IMR-90 (cell line): ENCODE data around the gene SLC38A11. TPM values are rescaled to one million over a fixed set of nuclear protein-coding genes. Genes with fewer than 3 reads are reported as not detected.

Source experiments
- ATAC-seq: fragments of 200-7000 bp; cut with Tn5 transposase; 2 replicates; pipeline ENCODE4 v1.9.1; 2020; ENCODE audit warnings: low read depth, mild to moderate bottlenecking, moderate library complexity
- BruUV-seq: library from RNA; stranded (reverse); fragments of 400-500 nt; replicated peaks from 2 replicates; lab custom pipeline; 2021; lab: Mats Ljungman, UMichigan
- CTCF ChIA-PET: fragments of 300-600 bp; formaldehyde crosslinking; extraction: SDS; loops from one replicate; lab custom pipeline; 2021; ENCODE audit warnings: antibody characterized with exemption; lab: Yijun Ruan, JAX
- POLR2A ChIA-PET: fragments of 300-600 bp; sonication (Branson Sonifier 250); formaldehyde crosslinking; loops from one replicate; lab custom pipeline; 2022; ENCODE audit warnings: antibody characterized with exemption; ENCODE audit not compliant: unreplicated experiment; lab: Charles Lee
- DNase-seq: peaks from one replicate; pipeline ENCODE4 v3.0.0; 2013
- H2AFZ ChIP-seq: replicated peaks from 2 replicates; pipeline ENCODE3; 2013; ENCODE audit warnings: low read length, mild to moderate bottlenecking; ENCODE audit not compliant: poor library complexity
- H2AK5ac ChIP-seq: 2 replicates; pipeline ENCODE4 v1.6.1; 2013; ENCODE audit warnings: low read depth, low read length, inconsistent platforms
- H2AK9ac ChIP-seq: replicated peaks from 2 replicates; pipeline ENCODE3; 2013; ENCODE audit warnings: mild to moderate bottlenecking, low read depth, low read length, moderate library complexity; ENCODE audit not compliant: poor library complexity
- H2BK120ac ChIP-seq: 2 replicates; pipeline ENCODE4 v1.6.1; 2013; ENCODE audit warnings: low read depth, low read length, inconsistent platforms
- H2BK15ac ChIP-seq: 3 replicates; pipeline ENCODE4 v1.6.1; 2013; ENCODE audit warnings: low read depth, low read length, inconsistent platforms
- H2BK20ac ChIP-seq: 2 replicates; pipeline ENCODE4 v1.6.1; 2013; ENCODE audit warnings: low read depth, mild to moderate bottlenecking, inconsistent platforms, low read length, moderate library complexity
- H2BK5ac ChIP-seq: 2 replicates; pipeline ENCODE4 v1.6.1; 2013; ENCODE audit warnings: mild to moderate bottlenecking, low read depth, low read length, inconsistent platforms; ENCODE audit not compliant: poor library complexity, severe bottlenecking
- H3K14ac ChIP-seq: replicated peaks from 2 replicates; pipeline ENCODE4 v1.6.1; 2013; ENCODE audit warnings: low read depth, low read length, inconsistent platforms
- H3K18ac ChIP-seq: 2 replicates; pipeline ENCODE4 v1.6.1; 2013; ENCODE audit warnings: low read depth, low read length, control low read depth
- H3K23ac ChIP-seq: 2 replicates; pipeline ENCODE4 v1.6.1; 2013; ENCODE audit warnings: low read depth, low read length, inconsistent platforms
- H3K27ac ChIP-seq: 2 replicates; pipeline ENCODE4 v1.5.1; 2013; ENCODE audit warnings: mild to moderate bottlenecking, control low read depth, low read length; ENCODE audit not compliant: insufficient read depth
- H3K27me3 ChIP-seq: 2 replicates; pipeline ENCODE4 v1.6.1; 2013; ENCODE audit warnings: low read length; ENCODE audit not compliant: control insufficient read depth, insufficient read depth
- H3K36me3 ChIP-seq: 2 replicates; pipeline ENCODE4 v1.6.1; 2013; ENCODE audit warnings: low read length, mixed read lengths; ENCODE audit not compliant: control insufficient read depth, insufficient read depth
- H3K4ac ChIP-seq: 2 replicates; pipeline ENCODE4 v1.6.1; 2013; ENCODE audit warnings: low read depth, low read length, inconsistent platforms
- H3K4me1 ChIP-seq: 2 replicates; pipeline ENCODE4 v1.6.1; 2013; ENCODE audit warnings: low read length, mixed read lengths; ENCODE audit not compliant: control insufficient read depth, insufficient read depth
- H3K4me2 ChIP-seq: 2 replicates; pipeline ENCODE4 v1.6.1; 2013; ENCODE audit warnings: low read depth, mild to moderate bottlenecking, control low read depth, low read length, moderate library complexity
- H3K4me3 ChIP-seq: 2 replicates; pipeline ENCODE4 v1.5.1; 2013; ENCODE audit warnings: low read depth, mild to moderate bottlenecking, control low read depth, low read length, moderate library complexity; ENCODE audit not compliant: insufficient read depth
- H3K56ac ChIP-seq: 2 replicates; pipeline ENCODE4 v1.6.1; 2013; ENCODE audit warnings: low read length, inconsistent platforms; ENCODE audit not compliant: insufficient read depth; ENCODE audit errors: extremely low read depth
- H3K79me1 ChIP-seq, 2 experiments: 2 replicates each; pipeline ENCODE4 v1.6.1; 2013; ENCODE audit warnings: low read length in 2 of 2, inconsistent platforms in 1 of 2, low read depth in 1 of 2
- H3K9ac ChIP-seq: 2 replicates; pipeline ENCODE4 v1.6.1; 2013; ENCODE audit warnings: low read depth, low read length, control low read depth
- H3K9me1 ChIP-seq: 2 replicates; pipeline ENCODE4 v1.6.1; 2013; ENCODE audit warnings: low read length, inconsistent platforms; ENCODE audit not compliant: insufficient read depth
- H3K9me3 ChIP-seq: 2 replicates; pipeline ENCODE4 v1.6.1; 2013; ENCODE audit warnings: low read length; ENCODE audit not compliant: control insufficient read depth, insufficient read depth
- H4K20me1 ChIP-seq: 2 replicates; pipeline ENCODE4 v1.6.1; 2013; ENCODE audit warnings: low read length, inconsistent platforms; ENCODE audit not compliant: insufficient read depth
- H4K5ac ChIP-seq: 2 replicates; pipeline ENCODE4 v1.6.1; 2013; ENCODE audit warnings: mild to moderate bottlenecking, low read depth, low read length, control low read depth
- H4K8ac ChIP-seq, 2 experiments: 2 replicates each; pipeline ENCODE4 v1.6.1; 2013; ENCODE audit warnings: low read depth in 2 of 2, low read length in 2 of 2, control low read depth in 1 of 2, inconsistent platforms in 1 of 2
- H4K91ac ChIP-seq: 2 replicates; pipeline ENCODE4 v1.6.1; 2013; ENCODE audit warnings: low read depth, low read length, inconsistent platforms; ENCODE audit not compliant: insufficient read depth
- BHLHE40 ChIP-seq: fragments of 150-350 bp; IDR thresholded peaks from 2 replicates; pipeline ENCODE4 v1.6.1; 2016; ENCODE audit warnings: mild to moderate bottlenecking, low read depth, low read length
- CEBPB ChIP-seq: IDR thresholded peaks from 2 replicates; pipeline ENCODE4 v1.6.1; 2012; ENCODE audit warnings: low read depth, low read length, improper control_type of control experiment
- CHD1 ChIP-seq: IDR thresholded peaks from 2 replicates; pipeline ENCODE4 v1.6.1; 2012; ENCODE audit warnings: low read depth, low read length, improper control_type of control experiment
- CTCF ChIP-seq: conservative IDR thresholded peaks from 2 replicates; pipeline ENCODE4 v1.5.1; 2012; ENCODE audit warnings: mild to moderate bottlenecking, low read depth, low read length, improper control_type of control experiment
- ELK1 ChIP-seq: fragments of 150-350 bp; IDR thresholded peaks from 2 replicates; pipeline ENCODE4 v1.6.1; 2016; ENCODE audit warnings: low read depth, mild to moderate bottlenecking, low read length, moderate library complexity, borderline replicate concordance
- FOS ChIP-seq: fragments of 150-350 bp; IDR thresholded peaks from 2 replicates; pipeline ENCODE4 v1.6.1; 2016; ENCODE audit warnings: low read depth, low read length
- MAFK ChIP-seq: IDR thresholded peaks from 2 replicates; pipeline ENCODE4 v1.6.1; 2012; ENCODE audit warnings: low read depth, low read length, improper control_type of control experiment
- MAZ ChIP-seq: IDR thresholded peaks from 2 replicates; pipeline ENCODE4 v1.6.1; 2012; ENCODE audit warnings: low read depth, mild to moderate bottlenecking, low read length, improper control_type of control experiment, moderate library complexity, borderline replicate concordance
- MXI1 ChIP-seq: IDR thresholded peaks from 2 replicates; pipeline ENCODE4 v1.6.1; 2012; ENCODE audit warnings: low read depth, mild to moderate bottlenecking, low read length, moderate library complexity, borderline replicate concordance
- NFE2L2 ChIP-seq: fragments of 150-350 bp; IDR thresholded peaks from 2 replicates; pipeline ENCODE4 v1.6.1; 2016; ENCODE audit warnings: low read depth, mild to moderate bottlenecking, low read length
- POLR2A ChIP-seq: IDR thresholded peaks from 2 replicates; pipeline ENCODE4 v1.6.1; 2012; ENCODE audit warnings: mild to moderate bottlenecking, low read depth, low read length
- RAD21 ChIP-seq: IDR thresholded peaks from 2 replicates; pipeline ENCODE4 v1.6.1; 2012; ENCODE audit warnings: low read length, improper control_type of control experiment
- RCOR1 ChIP-seq: IDR thresholded peaks from 2 replicates; pipeline ENCODE4 v1.6.1; 2012; ENCODE audit warnings: mild to moderate bottlenecking, low read length, improper control_type of control experiment; ENCODE audit not compliant: insufficient replicate concordance
- RFX5 ChIP-seq: IDR thresholded peaks from 2 replicates; pipeline ENCODE4 v1.8.0; 2012; ENCODE audit warnings: low read depth, mild to moderate bottlenecking, low read length, moderate library complexity
- SMC3 ChIP-seq: fragments of 150-350 bp; IDR thresholded peaks from 2 replicates; pipeline ENCODE4 v1.6.1; 2016; ENCODE audit warnings: low read depth, mild to moderate bottlenecking, antibody characterized with exemption, low read length, moderate library complexity
- WGBS, 2 experiments: methylation state at CpG; one replicate each; pipeline versions ENCODE4 v1.1.5 to v1.1.7; 2013; ENCODE audit warnings: missing lambda C conversion rate in 2 of 2; ENCODE audit not compliant: insufficient read length in 1 of 2; ENCODE audit errors: extremely low coverage in 2 of 2; 5-methylcytosine and 5-hydroxymethylcytosine counted together
- dilution Hi-C: fragments of 300-500 bp; cut with HindIII; formaldehyde crosslinking; loops from one replicate; pipeline ENCODE4 v1.14.3; 2018; ENCODE audit warnings: low sequenced_read_pairs; ENCODE audit not compliant: unreplicated experiment
- in situ Hi-C: fragments of 300-500 bp; cut with MboI; formaldehyde crosslinking; loops from 3 replicates; pipeline ENCODE4 v1.14.3; 2019; ENCODE audit warnings: low sequenced_read_pairs, inconsistent platforms, mixed read lengths
- intact Hi-C: fragments of 100-400 bp; cut with micrococcal nuclease; formaldehyde crosslinking; loops from 2 replicates; pipeline ENCODE4 v1.10.0; 2022
- polyA plus RNA-seq, 3 experiments: library from polyadenylated mRNA; depleted of rRNA; stranded (reverse); fragments of >200 nt; gene quantifications; 2 replicates each; pipeline ENCODE4 v1.2.3, GENCODE V29; 2012; ENCODE audit warnings: low replicate concordance in 1 of 3
- total RNA-seq: library from RNA; depleted of rRNA; stranded (reverse); fragments of >200 nt; gene quantifications from 2 replicates; pipeline ENCODE4 v1.2.3, GENCODE V29; 2012
- TF ChIP-seq, protein P1 (sequence below): fragments of 150-350 bp; IDR thresholded peaks from 2 replicates; pipeline ENCODE4 v1.6.1; 2017; ENCODE audit warnings: mild to moderate bottlenecking, antibody characterized with exemption, low read length, low read depth

The SLC38A11 gene
- total and polyA plus RNA-seq, 2 of the 4 experiments (the other 2 are of a cell fraction): 0.18 to 0.21 TPM

- no peak overlapping the region for H3K4me3 ChIP-seq
- no peak overlapping the region for H2BK15ac ChIP-seq
- no peak for ATAC-seq
- BruUV-seq: no TSS peak
- no peaks in the 10 kb centered on the region for H3K9me1 ChIP-seq
- H4K91ac ChIP-seq: no peak overlapping the region
- no peaks in the 10 kb centered on the region for H3K79me1 ChIP-seq
- H3K27me3 ChIP-seq: no peaks in the 10 kb centered on the region
- intact Hi-C loops (no loop called here), dilution Hi-C loops (no loop called here), in situ Hi-C loops (no loop called here)
- H2BK20ac ChIP-seq: no peak overlapping the region
- H3K36me3 ChIP-seq: no peaks in the 10 kb centered on the region
- no peaks in the 10 kb centered on the region for H3K4me1 ChIP-seq
- no peak overlapping the region for H2AFZ ChIP-seq
- H4K5ac ChIP-seq: no peak overlapping the region
- no peak overlapping the region for H3K14ac ChIP-seq
- no CpG with 5 or more reads among the region's 1 CpG for WGBS, 2 experiments
- H3K23ac ChIP-seq: no peak overlapping the region
- no peak overlapping the region for H3K9ac ChIP-seq
- no peak for DNase-seq
- no peak overlapping the region for H3K4me2 ChIP-seq
- POLR2A ChIA-PET: no interaction called here
- H2AK9ac ChIP-seq: no peak overlapping the region
- CTCF ChIA-PET: no interaction called here
- TF ChIP-seq, protein P1, sequence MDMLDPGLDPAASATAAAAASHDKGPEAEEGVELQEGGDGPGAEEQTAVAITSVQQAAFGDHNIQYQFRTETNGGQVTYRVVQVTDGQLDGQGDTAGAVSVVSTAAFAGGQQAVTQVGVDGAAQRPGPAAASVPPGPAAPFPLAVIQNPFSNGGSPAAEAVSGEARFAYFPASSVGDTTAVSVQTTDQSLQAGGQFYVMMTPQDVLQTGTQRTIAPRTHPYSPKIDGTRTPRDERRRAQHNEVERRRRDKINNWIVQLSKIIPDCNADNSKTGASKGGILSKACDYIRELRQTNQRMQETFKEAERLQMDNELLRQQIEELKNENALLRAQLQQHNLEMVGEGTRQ: no peak
- no peak for TF ChIP-seq POLR2A
- TF ChIP-seq RAD21: no peak
- no peak for TF ChIP-seq BHLHE40
- no peak for TF ChIP-seq FOS
- no peak for TF ChIP-seq RCOR1
- no peak for TF ChIP-seq CEBPB
- no peak for TF ChIP-seq MAZ
- TF ChIP-seq RFX5: no peak
- TF ChIP-seq MAFK: no peak
- TF ChIP-seq NFE2L2: no peak
- no peak for TF ChIP-seq SMC3
- no peak for TF ChIP-seq CHD1
- TF ChIP-seq ELK1: no peak
- no peak for TF ChIP-seq MXI1
- TF ChIP-seq CTCF: no peak
- no peak overlapping the region for H3K18ac ChIP-seq
- no peak overlapping the region for H3K27ac ChIP-seq
- no peak overlapping the region for H3K4ac ChIP-seq
- H3K56ac ChIP-seq: no peak overlapping the region
- H3K9me3 ChIP-seq: no peaks in the 10 kb centered on the region
- no peak overlapping the region for H2BK5ac ChIP-seq
- H2AK5ac ChIP-seq: no peak overlapping the region
- no peaks in the 10 kb centered on the region for H4K20me1 ChIP-seq
- no peak overlapping the region for H4K8ac ChIP-seq
- no peak overlapping the region for H2BK120ac ChIP-seq
Observed at GRCh38 chr2:164943289-164943688, 12.0 kb downstream of the SLC38A11 start.
